Stomach (tissue), 9 donors: ENCODE data around the gene CFAP68. TPM values are rescaled to one million over a fixed set of nuclear protein-coding genes. Genes with fewer than 3 reads are reported as not detected.
A peak's percentile ranks its signal among the peaks of the same experiment; 100 is the strongest.

Experiments used
- DNase-seq, 2 donors: peaks; one replicate each; pipeline versions ENCODE4 v3.0.0 to v3.0.0-alpha.2; 2013 to 2019
- H3K27ac ChIP-seq, 5 donors: fragments of 200-600 bp in 4 of 5; sonication (generic) in 4 of 5; one replicate each; pipeline ENCODE4 v1.5.1; 2013 to 2019; ENCODE audit warnings: mild to moderate bottlenecking in 1 of 5, moderate library complexity in 1 of 5
- H3K27me3 ChIP-seq, 3 donors: fragments of 200-600 bp; sonication (generic); one replicate each; pipeline ENCODE4 v1.5.1; 2017 to 2019; ENCODE audit warnings: mixed run types in 1 of 3
- H3K36me3 ChIP-seq, 4 donors: fragments of 200-600 bp; sonication (generic); 1 replicate in 3 of 4; 2 replicates in 1 of 4; pipeline ENCODE4 v1.5.1; 2016 to 2019
- H3K4me1 ChIP-seq, 4 donors: fragments of 200-600 bp; sonication (generic); one replicate each; pipeline ENCODE4 v1.5.1; 2016 to 2019
- H3K4me3 ChIP-seq, 4 donors: fragments of 200-600 bp; sonication (generic) in 3 of 4; one replicate each; pipeline ENCODE4 v1.5.1; 2016 to 2019; ENCODE audit warnings: mild to moderate bottlenecking in 1 of 4
- H3K9me3 ChIP-seq, 4 donors: fragments of 200-600 bp; sonication (generic); one replicate each; pipeline ENCODE4 v1.5.1; 2016 to 2019
- EP300 ChIP-seq: sonication (generic); formaldehyde crosslinking; IDR thresholded peaks from one replicate; pipeline ENCODE4 v1.6.1; 2017; ENCODE audit warnings: antibody characterized with exemption
- POLR2A ChIP-seq, 4 donors: fragments of 450-650 bp; IDR thresholded peaks; one replicate each; pipeline ENCODE4 v1.6.1; 2016; ENCODE audit warnings: antibody characterized with exemption in 4 of 4, control low read depth in 2 of 4, mild to moderate bottlenecking in 1 of 4, moderate library complexity in 1 of 4
- POLR2AphosphoS5 ChIP-seq, 3 donors: sonication (generic); formaldehyde crosslinking; IDR thresholded peaks; one replicate each; pipeline ENCODE4 v1.6.1; 2016; ENCODE audit warnings: antibody characterized with exemption in 3 of 3
- WGBS, 5 donors: extraction: QIAGEN DNeasy Blood & Tissue Kit in 3 of 5; methylation state at CpG; one replicate each; pipeline versions ENCODE4 v1.1.5 to v1.1.7; 2013 to 2018; 5-methylcytosine and 5-hydroxymethylcytosine counted together
- intact Hi-C: fragments of 100-400 bp; cut with DNase I; formaldehyde crosslinking; loops from one replicate; pipeline ENCODE4 v1.15.1; 2023; ENCODE audit warnings: low total_unique reads
- polyA plus RNA-seq, 3 donors: library from polyadenylated mRNA; stranded (reverse); fragments of 200-250 nt; gene quantifications; one replicate each; pipeline ENCODE4 v1.2.3, GENCODE V29; 2013
- total RNA-seq, 5 donors: library from RNA; depleted of rRNA; stranded (reverse); fragments of >200 nt; gene quantifications; one replicate each; pipeline versions ENCODE4 v1.1.0 to v1.2.3, GENCODE V29; 2014 to 2016
- TF ChIP-seq, protein P1 (sequence below), 7 experiments: fragments of 450-650 bp in 4 of 7; fragments of 200-600 bp in 3 of 7; sonication (generic) in 3 of 7; IDR thresholded peaks; one replicate each; pipeline ENCODE4 v1.5.1; 2016 to 2019; ENCODE audit warnings: antibody characterized with exemption in 7 of 7, control low read depth in 2 of 7, mild to moderate bottlenecking in 1 of 7
- donor health status: healthy with polysubstance abuse.
- donor health status: Bipolar disorder and iron deficiency.
- donor health status: healthy.

Gene CFAP68
- total and polyA plus RNA-seq, 8 donors: 3.9 to 51.9 (median 40.2) TPM; not detected in 1

DNA sequence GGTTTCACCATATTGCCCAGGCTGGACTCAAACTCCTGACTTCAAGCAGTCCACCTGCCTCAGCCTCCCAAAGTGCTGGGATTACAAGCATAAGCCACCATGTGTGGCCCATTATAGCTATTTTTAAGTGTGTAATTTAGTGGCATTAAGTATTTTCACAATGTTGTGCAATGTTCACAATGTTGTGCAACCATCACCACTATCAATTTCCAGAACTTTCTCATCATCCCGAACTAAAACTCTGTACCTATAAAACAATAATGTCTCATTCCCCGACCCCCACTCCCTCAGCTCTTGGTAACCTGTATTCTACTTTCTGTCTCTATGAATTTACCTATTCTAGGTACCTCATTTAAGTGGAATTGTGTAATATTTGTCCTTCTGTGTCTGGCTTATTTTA, 7.5 kb downstream of the CFAP68 start:
- Histone ChIP-seq H3K9me3 (no peaks in the 10 kb centered on the region), H3K4me1 (no peaks in the 10 kb centered on the region), H3K4me3 (no peak overlapping the region), H3K36me3 (peaks cover 0 to 17% (median 10%) of the 10 kb centered on the region in 4 donors), H3K27ac (no peak overlapping the region), H3K27me3 (no peaks in the 10 kb centered on the region)
- intact Hi-C loops: no loop called here
- DNase-seq: no peak
- TF ChIP-seq EP300 (no peak), POLR2A (IDR thresholded peaks at IDR 0.05) (no peak), POLR2AphosphoS5 (IDR thresholded peaks at IDR 0.05) (no peak)
- TF ChIP-seq, protein P1, sequence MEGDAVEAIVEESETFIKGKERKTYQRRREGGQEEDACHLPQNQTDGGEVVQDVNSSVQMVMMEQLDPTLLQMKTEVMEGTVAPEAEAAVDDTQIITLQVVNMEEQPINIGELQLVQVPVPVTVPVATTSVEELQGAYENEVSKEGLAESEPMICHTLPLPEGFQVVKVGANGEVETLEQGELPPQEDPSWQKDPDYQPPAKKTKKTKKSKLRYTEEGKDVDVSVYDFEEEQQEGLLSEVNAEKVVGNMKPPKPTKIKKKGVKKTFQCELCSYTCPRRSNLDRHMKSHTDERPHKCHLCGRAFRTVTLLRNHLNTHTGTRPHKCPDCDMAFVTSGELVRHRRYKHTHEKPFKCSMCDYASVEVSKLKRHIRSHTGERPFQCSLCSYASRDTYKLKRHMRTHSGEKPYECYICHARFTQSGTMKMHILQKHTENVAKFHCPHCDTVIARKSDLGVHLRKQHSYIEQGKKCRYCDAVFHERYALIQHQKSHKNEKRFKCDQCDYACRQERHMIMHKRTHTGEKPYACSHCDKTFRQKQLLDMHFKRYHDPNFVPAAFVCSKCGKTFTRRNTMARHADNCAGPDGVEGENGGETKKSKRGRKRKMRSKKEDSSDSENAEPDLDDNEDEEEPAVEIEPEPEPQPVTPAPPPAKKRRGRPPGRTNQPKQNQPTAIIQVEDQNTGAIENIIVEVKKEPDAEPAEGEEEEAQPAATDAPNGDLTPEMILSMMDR (IDR thresholded peaks at IDR 0.05): no peak
- 73 to 90% (median 84%) methylated on average over 2 of the region's 2 CpGs for WGBS, 5 donors

DNA sequence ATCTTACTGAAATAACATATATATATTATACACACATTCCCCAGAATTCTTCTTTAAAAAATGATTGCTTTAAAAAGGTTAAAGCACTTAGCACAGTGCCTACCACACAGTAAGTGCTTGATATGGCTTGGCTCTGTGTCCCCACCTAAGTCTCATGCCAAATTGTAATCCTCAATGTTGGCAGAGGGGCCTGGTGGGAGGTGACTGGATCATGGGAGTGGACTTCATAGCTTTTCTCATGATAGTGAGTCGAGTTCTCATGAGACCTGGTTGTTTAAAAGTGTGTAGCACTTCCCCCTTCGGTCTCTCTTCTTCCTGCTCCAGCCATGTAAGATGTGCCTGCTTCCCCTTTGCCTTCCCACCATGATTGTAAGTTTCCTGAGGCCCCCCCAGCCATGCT, 26.1 kb downstream of the CFAP68 start:
- H3K9me3 ChIP-seq: no peaks in the 10 kb centered on the region
- intact Hi-C loops: no loop called here
- TF ChIP-seq, protein P1 (IDR thresholded peaks at IDR 0.05): no peak
- peaks cover 0 to 13% (median 0%) of the 10 kb centered on the region in 4 donors for H3K36me3 ChIP-seq
- H3K27me3 ChIP-seq: no peaks in the 10 kb centered on the region
- 46 to 58% (median 51%) methylated on average over 2 of the region's 2 CpGs for WGBS, 5 donors
- no peak overlapping the region for H3K4me3 ChIP-seq
- H3K4me1 ChIP-seq: peaks cover 0 to 2% (median 0%) of the 10 kb centered on the region in 4 donors
- DNase-seq: no peak
- no peak overlapping the region for H3K27ac ChIP-seq

DNA sequence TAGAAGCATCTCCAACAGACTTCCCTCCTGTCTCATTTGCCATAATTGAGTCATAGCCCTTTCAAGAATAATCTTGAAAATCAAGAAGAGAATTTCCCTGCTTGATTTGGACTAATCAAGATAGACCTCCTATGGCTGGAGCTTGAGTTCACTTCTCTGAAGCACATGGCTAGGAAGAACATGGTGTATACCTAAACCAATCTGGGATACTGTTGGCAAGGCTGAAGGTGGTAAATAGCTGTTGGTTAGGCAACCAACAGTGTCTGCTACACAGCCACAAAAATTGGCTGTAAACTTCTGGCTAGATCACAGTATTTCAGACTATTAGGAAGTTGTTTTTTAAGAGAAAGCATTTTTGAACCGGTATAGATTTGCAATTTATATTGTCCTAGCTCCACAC, 27.3 kb downstream of the CFAP68 start:
- Histone ChIP-seq H3K4me3 (no peak overlapping the region), H3K27me3 (no peaks in the 10 kb centered on the region), H3K9me3 (no peaks in the 10 kb centered on the region), H3K4me1 (peaks cover 0 to 10% (median 6%) of the 10 kb centered on the region in 4 donors), H3K36me3 (peaks cover 0 to 13% (median 0%) of the 10 kb centered on the region in 4 donors), H3K27ac (no peak overlapping the region)
- no peak for TF ChIP-seq POLR2A (IDR thresholded peaks at IDR 0.05)
- no peak for TF ChIP-seq POLR2AphosphoS5 (IDR thresholded peaks at IDR 0.05)
- TF ChIP-seq, protein P1 (IDR thresholded peaks at IDR 0.05): no peak
- no peak for TF ChIP-seq EP300
- DNase-seq: no peak
- intact Hi-C loops: no loop called here
- 78 to 93% (median 89%) methylated on average over 1 of the region's 1 CpG for WGBS, 5 donors

DNA sequence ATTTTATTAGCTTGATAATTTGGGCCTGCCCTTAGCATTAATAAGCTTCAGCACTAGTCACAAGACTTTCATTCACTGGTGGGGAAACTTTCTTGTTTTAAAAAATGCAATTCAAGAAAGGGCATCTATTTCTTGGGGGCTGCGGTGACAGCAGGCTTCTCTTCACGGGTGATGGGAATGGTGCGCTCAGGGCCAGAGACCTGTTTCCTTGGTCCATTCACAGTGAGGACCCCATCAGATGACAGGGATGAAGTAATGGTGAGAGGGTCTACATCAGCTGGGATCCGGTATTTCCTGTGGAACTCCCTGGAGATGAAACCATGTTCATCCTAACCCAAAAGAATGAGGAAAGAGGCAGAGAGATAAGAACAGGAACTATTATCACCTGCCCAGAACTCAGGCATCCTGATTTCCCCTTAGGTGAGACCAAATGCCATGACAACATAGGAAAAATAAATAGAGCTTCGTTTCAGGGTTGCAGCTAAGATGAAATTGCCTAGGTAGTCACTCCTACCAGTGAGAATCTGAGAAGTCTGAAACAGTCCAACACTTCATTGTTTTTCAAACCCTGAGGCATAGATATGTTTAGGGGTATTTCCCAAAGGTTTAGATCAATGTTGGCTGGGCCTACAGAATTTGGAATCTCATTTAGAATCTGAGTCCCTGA, 29.4 kb downstream of the CFAP68 start:
- Histone ChIP-seq H3K4me1 (peaks cover 0 to 27% (median 11%) of the 10 kb centered on the region in 4 donors), H3K9me3 (no peaks in the 10 kb centered on the region), H3K27me3 (peaks cover 0 to 14% (median 10%) of the 10 kb centered on the region in 3 donors), H3K4me3 (peak overlapping the region in 1 of 4 donors; percentile 46), H3K36me3 (peaks cover 0 to 13% (median 0%) of the 10 kb centered on the region in 4 donors), H3K27ac (peak overlapping the region in 2 of 5 donors; percentile 4 to 94)
- intact Hi-C loops: no loop called here
- DNase-seq: no peak
- no peak for TF ChIP-seq POLR2A (IDR thresholded peaks at IDR 0.05)
- no peak for TF ChIP-seq EP300
- TF ChIP-seq, protein P1 (IDR thresholded peaks at IDR 0.05): no peak
- TF ChIP-seq POLR2AphosphoS5 (IDR thresholded peaks at IDR 0.05): no peak
- 75 to 80% (median 80%) methylated on average over 5 of the region's 5 CpGs for WGBS, 5 donors
